ENCODE data around the gene BOC. TPM values are rescaled to one million over a fixed set of nuclear protein-coding genes. Genes with fewer than 3 reads are reported as not detected.

The BOC gene
- total RNA-seq, 2 donors from 2014 or later, result 51.6 to 86.8 TPM

DNA sequence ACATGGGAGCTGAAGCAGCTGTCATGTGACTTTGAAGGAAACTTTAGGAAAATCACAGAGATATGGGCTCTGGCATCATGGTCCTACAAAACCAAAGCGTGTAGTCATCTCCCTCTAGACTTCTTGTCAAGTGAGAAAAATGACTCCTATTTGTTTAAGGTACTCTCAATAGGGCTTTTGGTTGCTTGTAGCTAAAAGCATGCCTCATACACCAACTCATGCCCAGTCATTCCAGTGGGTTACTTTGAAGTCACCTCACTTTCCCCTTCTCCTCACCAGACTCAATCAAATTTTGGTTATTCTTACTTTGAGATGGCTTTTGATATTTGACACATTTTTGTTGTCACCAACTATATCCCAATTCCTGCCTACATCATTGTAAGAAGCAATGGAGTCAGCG, 81.6 kb downstream of the BOC start:
- intact Hi-C loops (cut with DNase I), result no loop called here
- DNase-seq (ENCODE audit: low spot score), result no peak

GRCh38 chr3:113293348-113293747, 82.0 kb downstream of the BOC start:
- intact Hi-C loops (cut with DNase I), result no loop called here

DNA sequence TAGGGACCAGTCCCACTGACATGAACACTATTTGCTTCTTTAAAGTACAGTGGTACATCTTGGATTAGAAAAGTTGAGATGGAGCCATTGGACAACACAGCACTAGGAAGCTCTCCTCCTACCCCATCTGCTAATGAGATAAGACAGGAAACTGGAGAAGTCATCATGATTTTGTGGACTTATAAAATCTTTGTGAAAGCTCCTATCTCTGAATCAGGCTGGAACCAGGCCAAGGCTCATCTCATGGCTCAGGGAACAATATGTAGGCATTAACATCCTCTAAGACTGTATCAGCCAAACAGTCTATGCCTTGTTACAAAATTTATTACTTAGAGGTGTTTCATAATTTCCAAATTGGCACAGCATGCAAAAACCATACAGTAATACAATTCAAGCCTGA, 84.1 kb downstream of the BOC start:
- no peak for DNase-seq (ENCODE audit: low spot score)
- intact Hi-C loops (cut with DNase I), result no loop called here

More at GRCh38 chr3:113293348-113293747, 82.0 kb downstream of the BOC start:
- no peak for DNase-seq (ENCODE audit: low spot score)

GRCh38 chr3:113297287-113297686, 85.9 kb downstream of the BOC start:
- DNase-seq (ENCODE audit: low spot score), result no peak
- intact Hi-C loops (cut with DNase I), result no loop called here

GRCh38 chr3:113297841-113298240, 86.5 kb downstream of the BOC start:
- no peak for DNase-seq (ENCODE audit: low spot score)
- intact Hi-C loops (cut with DNase I), result no loop called here

DNA sequence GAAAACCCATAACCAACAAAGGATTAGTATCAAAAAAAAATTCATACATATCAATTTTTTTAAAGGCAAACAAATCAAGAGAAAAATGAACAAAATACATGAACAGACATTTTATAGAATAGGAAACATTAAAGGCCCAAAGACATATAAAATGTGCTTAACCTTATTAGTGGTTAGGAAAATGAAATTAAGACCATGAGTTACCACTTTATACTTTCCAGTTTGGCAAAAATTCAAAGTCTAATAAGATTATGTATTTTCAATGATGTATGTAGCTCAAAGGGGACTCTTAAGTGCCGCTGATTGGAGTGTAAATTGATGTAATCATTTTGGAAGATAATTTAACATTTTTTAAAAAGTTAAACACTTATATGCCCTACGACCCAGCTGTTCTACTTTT, 89.2 kb downstream of the BOC start:
- intact Hi-C loops (cut with DNase I), result no loop called here
- no peak for DNase-seq (ENCODE audit: low spot score)

DNA sequence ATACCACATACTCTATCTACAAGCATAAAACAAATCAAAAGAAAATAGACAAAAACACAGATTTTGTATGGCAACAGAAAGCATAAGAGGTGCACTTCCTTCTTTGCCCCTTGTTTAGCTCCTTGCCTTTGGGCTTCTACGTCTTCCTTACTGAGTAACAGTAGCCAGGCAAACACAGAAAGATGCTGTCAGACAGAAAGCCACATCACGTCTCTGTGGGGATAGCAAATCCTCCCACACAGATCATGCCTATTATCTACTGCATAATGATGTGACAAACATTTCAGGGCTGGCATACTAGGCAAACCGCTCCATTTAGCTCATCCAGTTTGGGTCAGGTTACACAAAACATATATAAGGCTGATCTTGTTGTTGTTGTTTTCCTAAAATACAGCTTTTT, 92.7 kb downstream of the BOC start:
- intact Hi-C loops (cut with DNase I), result loop anchor here in 1 of 2 donors (2.0 kb wide), 1 partner anchor 77 kb away; no protein-coding TSS in a partner anchor
- no peak for DNase-seq (ENCODE audit: low spot score)

- intact Hi-C loops (cut with DNase I), result loop anchor here in 1 of 2 donors (2.0 to 5.0 kb wide), 2 partner anchors 76 to 492 kb away; no protein-coding TSS in a partner anchor
These were observed 93.6 kb downstream of the BOC start for GRCh38 chr3:113304856-113305540.

DNA sequence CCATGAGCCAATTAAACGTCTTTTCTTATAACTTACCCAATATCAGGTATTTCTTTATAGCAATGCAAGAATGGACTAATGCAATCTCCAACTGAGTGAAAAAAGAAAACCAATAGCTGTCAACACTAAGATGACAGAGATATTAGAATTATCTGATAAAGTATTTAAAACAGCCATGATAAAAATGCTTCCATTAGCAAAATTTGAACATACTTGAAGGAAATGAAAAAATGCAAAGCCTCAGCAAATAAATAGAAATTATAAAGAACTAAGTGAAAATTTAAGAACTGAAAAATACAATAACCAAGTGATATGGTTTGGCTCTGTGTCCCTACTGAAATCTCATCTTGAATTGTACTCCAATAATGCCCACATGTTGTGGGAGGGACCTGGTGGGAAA, 99.6 kb downstream of the BOC start:
- no peak for DNase-seq (ENCODE audit: low spot score)
- intact Hi-C loops (cut with DNase I), result no loop called here

More at GRCh38 chr3:113304856-113305540, 93.6 kb downstream of the BOC start:
- no peak for DNase-seq (ENCODE audit: low spot score)

DNA sequence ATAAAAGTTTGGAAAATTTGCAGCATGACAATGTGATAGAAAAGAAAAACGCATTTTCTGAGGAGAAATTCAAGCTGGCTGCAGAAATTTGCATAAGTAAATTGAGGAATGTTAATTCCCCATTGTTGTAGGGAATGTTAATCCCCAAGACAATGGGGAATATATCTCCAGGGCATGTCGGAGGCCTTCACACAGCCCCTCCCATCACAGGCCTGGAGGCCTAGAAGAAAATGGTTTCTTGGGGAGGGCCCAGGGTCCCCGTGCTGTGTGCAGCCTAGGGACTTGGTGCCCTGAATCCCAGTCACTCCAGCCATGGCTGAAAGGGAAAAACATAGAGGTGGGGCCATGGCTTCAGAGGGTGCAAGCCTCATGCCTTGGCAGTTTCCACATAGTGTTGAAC, 101.1 kb downstream of the BOC start:
- no peak for DNase-seq (ENCODE audit: low spot score)
- intact Hi-C loops (cut with DNase I), result no loop called here

DNA sequence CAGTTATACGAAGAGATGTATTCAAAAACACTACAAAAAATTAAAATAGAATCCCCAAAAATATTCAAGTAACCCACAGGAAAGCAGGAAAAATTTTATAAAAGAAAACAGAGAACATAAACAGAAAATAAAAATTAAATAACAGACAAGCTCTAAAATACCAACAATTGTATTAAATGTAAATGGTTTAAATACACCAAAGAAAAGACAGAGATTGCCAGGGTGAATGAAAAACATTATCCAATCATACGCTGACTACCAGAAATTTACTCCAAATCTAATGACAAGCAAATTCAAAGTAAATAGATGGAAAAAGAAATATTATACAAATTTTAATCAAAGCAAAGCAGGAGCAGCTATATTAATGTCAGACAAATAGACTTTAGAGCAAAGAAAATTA, 103.6 kb downstream of the BOC start:
- no peak for DNase-seq (ENCODE audit: low spot score)
- intact Hi-C loops (cut with DNase I), result no loop called here

DNA sequence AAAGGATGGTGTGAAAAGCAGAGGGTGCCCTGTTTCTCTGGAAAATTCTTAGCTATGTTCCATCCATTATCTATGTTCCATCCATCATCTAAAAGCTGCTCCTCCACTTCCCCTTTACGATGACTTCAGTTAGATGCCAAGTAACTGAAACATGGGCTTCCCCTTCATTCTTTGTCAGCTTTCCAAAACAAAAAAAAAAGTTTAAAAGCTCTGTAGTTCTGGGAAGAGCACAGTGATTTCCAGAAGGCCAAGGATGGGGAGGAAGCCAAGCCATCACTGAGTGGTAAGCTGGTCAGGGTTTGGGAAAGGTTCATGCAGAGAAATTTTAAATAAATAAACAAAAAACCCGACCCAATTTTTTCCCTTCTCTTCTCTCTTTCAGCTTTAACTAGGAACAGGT, 118.4 kb downstream of the BOC start:
- intact Hi-C loops (cut with DNase I), result no loop called here
- DNase-seq (ENCODE audit: low spot score), result no peak

GRCh38 chr3:113330742-113331141, 119.4 kb downstream of the BOC start:
- intact Hi-C loops (cut with DNase I), result loop anchor here in 1 of 2 donors (1.0 kb wide), 1 partner anchor 20 kb away; no protein-coding TSS in a partner anchor
- DNase-seq (ENCODE audit: low spot score), result no peak

DNA sequence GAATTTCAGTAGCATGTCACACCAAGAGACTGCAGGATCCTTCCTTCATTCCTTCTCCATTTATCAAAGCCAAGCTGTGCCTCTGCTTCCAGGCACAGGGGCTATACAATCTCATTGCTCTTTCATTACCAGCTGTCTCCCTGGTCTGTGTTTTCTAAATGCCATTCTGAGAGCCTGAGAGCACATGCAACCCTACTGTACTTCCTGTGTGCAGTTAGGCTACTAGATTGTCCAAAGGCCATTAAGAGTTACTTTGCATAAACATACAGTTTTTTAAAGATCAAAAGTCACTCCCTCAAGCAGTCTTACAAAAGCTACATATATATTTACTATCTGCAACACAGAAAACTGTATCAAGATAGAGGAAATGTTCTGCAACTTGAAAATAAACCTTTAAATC, 119.8 kb downstream of the BOC start:
- no peak for DNase-seq (ENCODE audit: low spot score)
- intact Hi-C loops (cut with DNase I), result loop anchor here in 1 of 2 donors (1.0 kb wide), 1 partner anchor 19 kb away; no protein-coding TSS in a partner anchor

Other genes starting within 250 kb of the BOC start
- gene CD200R1, start 236.5 kb upstream of the BOC start, total RNA-seq, result 1 to 10 TPM; 1.3 to 2.2 TPM
- 10 to 100 TPM; 11.1 to 15.0 TPM for gene GTPBP8, start 220.6 kb upstream of the BOC start, total RNA-seq
- gene CFAP44, start 229.9 kb downstream of the BOC start, total RNA-seq, result 1 to 10 TPM; 5.9 to 8.2 TPM

Data from posterior vena cava (tissue), 2 donors.